GM12892 (cell line): Measurements from ENCODE around the gene RET.

Source experiments
- POLR2A ChIP-seq: IDR thresholded peaks from 2 replicates; pipeline ENCODE4 v1.6.1; 2011; ENCODE audit warnings: low read depth, low read length, control low read depth
- POLR2AphosphoS5 ChIP-seq: IDR thresholded peaks from 2 replicates; pipeline ENCODE4 v1.6.1; 2011; ENCODE audit warnings: low read depth, low read length, control low read depth

GRCh38 chr10:43131906-43132305 is 55.0 kb downstream of the RET start:
- no peak for TF ChIP-seq POLR2A
- no peak for TF ChIP-seq POLR2AphosphoS5
